Coronary artery (tissue), 2 donors: ENCODE results near the gene RBM47.
"Not testable (repeated sequence)": the region's sequence is repeated elsewhere in the genome, so short reads cannot be mapped to it uniquely, and the experiment has no call there.

Source experiments
- DNase-seq: peaks from one replicate; pipeline ENCODE4 v3.0.0-alpha.2; 2017; ENCODE audit warnings: low spot score
- H3K27ac ChIP-seq, 2 donors: fragments of 200-600 bp; sonication (generic); one replicate each; pipeline ENCODE4 v1.5.1; 2016 to 2019
- H3K4me3 ChIP-seq: fragments of 200-600 bp; sonication (generic); 2 replicates; pipeline ENCODE4 v1.5.1; 2016; ENCODE audit warnings: mild to moderate bottlenecking, moderate library complexity
- TF ChIP-seq, protein P1 (sequence below): fragments of 200-600 bp; sonication (generic); IDR thresholded peaks from one replicate; pipeline ENCODE4 v1.5.1; 2019; ENCODE audit warnings: antibody characterized with exemption

RBM47 gene

DNA sequence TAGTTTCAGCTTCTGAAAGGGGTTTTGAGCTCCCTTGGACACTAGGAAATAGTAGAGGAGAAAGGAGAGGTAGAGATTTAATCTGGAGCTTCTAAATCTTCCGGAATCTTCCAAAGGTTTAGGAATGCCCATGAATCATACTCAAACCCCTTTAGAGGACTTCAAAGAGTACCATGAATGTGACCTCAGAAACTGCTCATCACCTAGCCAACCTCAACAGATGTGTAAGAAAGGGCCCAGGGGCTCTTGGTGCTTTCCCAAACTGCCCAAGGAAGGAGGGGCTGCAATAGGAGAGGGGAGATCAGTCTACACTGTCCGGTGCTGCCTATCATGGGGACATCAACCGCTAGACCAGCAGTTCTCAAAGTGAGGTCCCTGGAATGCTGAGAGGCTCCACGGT lies 109.1 kb downstream of the RBM47 start:
- H3K4me3 ChIP-seq, result no peak overlapping the region
- no peak for DNase-seq
- no peak overlapping the region for H3K27ac ChIP-seq
- TF ChIP-seq, protein P1, sequence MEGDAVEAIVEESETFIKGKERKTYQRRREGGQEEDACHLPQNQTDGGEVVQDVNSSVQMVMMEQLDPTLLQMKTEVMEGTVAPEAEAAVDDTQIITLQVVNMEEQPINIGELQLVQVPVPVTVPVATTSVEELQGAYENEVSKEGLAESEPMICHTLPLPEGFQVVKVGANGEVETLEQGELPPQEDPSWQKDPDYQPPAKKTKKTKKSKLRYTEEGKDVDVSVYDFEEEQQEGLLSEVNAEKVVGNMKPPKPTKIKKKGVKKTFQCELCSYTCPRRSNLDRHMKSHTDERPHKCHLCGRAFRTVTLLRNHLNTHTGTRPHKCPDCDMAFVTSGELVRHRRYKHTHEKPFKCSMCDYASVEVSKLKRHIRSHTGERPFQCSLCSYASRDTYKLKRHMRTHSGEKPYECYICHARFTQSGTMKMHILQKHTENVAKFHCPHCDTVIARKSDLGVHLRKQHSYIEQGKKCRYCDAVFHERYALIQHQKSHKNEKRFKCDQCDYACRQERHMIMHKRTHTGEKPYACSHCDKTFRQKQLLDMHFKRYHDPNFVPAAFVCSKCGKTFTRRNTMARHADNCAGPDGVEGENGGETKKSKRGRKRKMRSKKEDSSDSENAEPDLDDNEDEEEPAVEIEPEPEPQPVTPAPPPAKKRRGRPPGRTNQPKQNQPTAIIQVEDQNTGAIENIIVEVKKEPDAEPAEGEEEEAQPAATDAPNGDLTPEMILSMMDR, result no peak

DNA sequence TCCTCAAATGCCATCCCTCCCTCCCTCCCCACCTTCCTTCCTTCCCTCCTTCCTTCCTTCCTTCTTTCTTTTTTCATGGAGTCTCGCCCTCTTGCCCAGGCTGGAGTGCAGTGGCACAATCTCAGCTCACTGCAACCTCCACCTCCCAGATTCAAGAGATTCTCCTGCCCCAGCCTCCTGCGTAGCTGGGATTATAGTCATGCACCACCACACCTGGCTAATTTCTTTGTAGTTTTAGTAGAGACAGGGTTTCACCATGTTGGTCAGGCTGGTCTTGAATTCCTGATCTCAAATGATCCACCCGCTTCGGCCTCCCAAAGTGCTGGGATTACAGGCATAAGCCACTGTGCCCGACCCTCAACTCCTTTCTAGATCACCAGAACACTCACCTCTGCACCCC lies 112.6 kb downstream of the RBM47 start:
- not testable (repeated sequence) for H3K27ac ChIP-seq, H3K4me3 ChIP-seq, DNase-seq

DNA sequence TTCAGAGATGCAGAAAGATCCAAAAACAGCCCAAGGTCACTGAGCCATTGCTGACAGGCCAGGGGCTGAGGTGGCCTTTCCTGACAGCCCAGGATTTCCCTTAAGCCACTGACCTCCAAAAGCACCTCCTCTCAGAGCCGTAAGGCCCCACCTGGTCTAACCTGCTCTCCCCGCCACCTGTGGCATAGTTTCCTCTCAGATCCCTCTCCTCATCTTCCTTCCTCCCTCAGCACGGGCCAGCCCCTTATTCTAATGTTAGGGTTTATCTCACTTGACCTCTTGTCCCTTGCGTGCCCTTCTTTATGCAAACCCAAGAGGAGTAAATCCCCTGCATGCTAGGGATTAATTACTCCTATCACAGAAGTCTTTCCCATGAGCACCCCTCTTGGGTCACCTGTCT lies 113.0 kb downstream of the RBM47 start:
- DNase-seq, result no peak
- Histone ChIP-seq H3K4me3 (no peak overlapping the region), H3K27ac (no peak overlapping the region)
- TF ChIP-seq, protein P1, result no peak

DNA sequence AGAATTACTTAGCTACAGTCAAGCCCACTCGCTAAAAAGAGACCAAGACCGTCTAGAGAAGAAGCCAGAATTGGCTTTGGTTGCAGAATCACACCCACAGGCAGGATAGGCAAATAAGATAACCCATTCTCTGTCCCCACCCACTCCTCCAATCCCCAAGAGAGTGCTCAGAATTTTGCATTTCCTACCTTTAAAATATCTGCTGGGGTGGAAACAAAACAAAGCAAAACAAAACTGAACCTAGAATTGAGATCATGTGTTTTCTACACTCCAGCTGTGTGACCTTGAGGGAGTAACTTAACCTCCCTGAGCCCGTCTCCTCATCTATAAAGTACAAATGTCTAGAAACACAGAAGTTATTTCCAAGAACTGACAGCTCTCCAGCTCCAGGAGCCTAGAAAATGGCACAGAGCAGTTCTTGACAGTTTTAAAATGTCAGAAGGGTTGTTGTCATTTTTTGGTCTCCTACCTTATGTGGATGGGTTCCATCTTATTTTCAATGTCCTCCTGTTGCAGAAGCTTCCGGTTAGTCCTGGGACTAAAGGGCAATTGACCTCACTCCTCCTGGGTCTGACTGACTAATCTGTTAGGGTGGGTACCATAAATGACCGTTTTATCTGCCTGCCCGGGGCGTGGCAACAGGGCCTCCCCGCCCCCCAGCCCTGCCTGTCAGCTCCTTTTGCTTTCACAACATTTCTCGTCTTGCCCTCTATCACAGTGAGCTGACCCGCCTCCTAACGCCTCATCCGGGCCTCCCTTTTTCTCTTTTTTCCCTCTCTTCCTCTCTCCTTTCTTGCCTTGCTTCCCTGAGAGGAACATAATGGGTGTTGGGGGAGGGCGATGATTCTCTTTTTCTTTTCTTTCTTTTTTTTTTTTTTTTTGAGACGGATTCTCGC lies 114.0 kb downstream of the RBM47 start:
- TF ChIP-seq, protein P1, result no peak
- Histone ChIP-seq H3K4me3 (no peak overlapping the region), H3K27ac (no peak overlapping the region)
- no peak for DNase-seq

DNA sequence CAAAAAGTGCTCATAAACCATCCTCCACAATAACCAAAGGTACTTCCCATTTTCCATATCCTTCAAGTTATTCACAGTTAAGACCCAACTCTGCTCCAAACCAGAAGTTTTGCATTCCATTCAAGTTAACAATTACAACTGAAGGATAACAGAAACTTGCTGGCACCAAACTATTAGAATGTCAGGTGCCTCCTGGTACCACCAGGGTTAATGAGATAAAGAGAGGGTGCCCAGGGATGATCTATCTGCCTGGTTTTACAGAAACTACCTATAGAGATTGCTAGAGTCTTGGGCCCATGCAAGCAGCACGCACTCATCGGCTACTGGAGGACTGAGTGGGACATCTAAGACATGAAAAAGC lies 114.6 kb downstream of the RBM47 start:
- H3K27ac ChIP-seq, result no peak overlapping the region

DNA sequence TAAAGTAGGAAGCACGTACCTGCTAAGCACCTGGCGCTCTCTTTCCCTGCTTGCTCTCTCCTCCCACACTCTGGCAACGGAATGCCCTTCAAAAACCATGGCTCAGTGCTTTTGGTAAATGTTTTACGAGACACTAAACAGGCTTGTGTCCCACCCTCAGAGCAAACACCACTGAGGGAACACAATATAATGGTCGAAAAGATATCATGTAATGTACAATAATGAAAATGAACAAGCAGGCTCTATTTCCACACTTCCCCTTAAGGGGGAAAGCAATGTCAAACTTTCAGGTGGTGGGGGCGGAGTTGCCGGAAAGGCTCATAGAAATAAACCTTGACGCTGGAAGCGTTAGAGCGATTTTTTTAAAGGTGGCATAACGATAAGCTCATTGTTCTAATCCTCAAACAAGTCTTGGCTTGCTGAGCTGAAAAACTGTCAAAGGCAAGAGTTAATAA lies 115.1 kb downstream of the RBM47 start:
- TF ChIP-seq, protein P1, result no peak
- DNase-seq, result no peak
- H3K27ac ChIP-seq, result no peak overlapping the region
- H3K4me3 ChIP-seq, result no peak overlapping the region

More for the DNA sequence above, 114.6 kb downstream of the RBM47 start:
- TF ChIP-seq, protein P1, result no peak
- no peak overlapping the region for H3K4me3 ChIP-seq
- DNase-seq, result no peak

DNA sequence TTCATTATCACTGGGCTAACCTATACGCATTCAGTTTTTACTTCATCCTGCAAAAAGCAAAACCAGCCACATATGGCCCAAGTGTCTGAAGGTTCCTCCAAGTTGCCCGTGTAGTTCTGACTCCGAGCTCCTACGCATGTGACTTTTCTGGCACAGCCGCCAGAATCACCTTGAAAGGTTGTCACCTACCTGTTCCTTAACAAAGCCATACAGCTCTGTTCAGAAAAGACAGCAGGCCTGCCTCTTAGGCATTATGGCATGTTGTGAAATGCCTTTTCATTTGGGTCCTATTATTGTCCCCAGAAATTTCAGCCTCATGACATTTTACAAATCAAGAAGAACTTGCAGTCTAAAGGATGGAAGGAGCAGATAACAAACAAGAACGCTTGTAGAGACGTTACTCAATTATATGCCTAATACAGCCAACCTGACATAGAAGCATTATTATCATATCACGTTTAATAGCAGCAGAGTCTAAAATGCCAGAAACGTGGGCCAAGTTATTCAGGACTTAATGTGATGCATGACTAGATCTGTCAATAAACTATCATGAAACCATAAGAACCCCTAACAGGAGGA lies 118.5 kb downstream of the RBM47 start:
- no peak overlapping the region for H3K4me3 ChIP-seq
- DNase-seq, result no peak
- TF ChIP-seq, protein P1, result no peak
- H3K27ac ChIP-seq, result no peak overlapping the region
